GM23338 (cell line): ENCODE results near the gene APOBEC3B. TPM values are rescaled to one million over a fixed set of nuclear protein-coding genes. Genes with fewer than 3 reads are reported as not detected.

Experiments used
- ATAC-seq: fragments of 200-7000 bp; cut with Tn5 transposase; 3 replicates; pipeline ENCODE4 v1.9.1; 2020
- DNase-seq: peaks from one replicate; pipeline ENCODE4 v3.0.0-alpha.2; 2015; ENCODE audit warnings: low spot score
- H2AFZ ChIP-seq: fragments of 200-600 bp; sonication (generic); 2 replicates; pipeline ENCODE4 v1.8.0; 2016; ENCODE audit warnings: antibody characterized with exemption, mild to moderate bottlenecking, moderate library complexity
- H3F3A ChIP-seq: fragments of 200-600 bp; sonication (generic); replicated peaks from 2 replicates; pipeline ENCODE4 v1.8.0; 2017; ENCODE audit warnings: antibody characterized with exemption, mixed run types, low read depth
- H3K27ac ChIP-seq: fragments of 200-600 bp; sonication (generic); 2 replicates; pipeline ENCODE4 v1.6.1; 2016; ENCODE audit warnings: low read depth
- H3K27me3 ChIP-seq: fragments of 200-600 bp; sonication (generic); 2 replicates; pipeline ENCODE4 v1.8.0; 2016; ENCODE audit warnings: mild to moderate bottlenecking, mixed run types, moderate library complexity; ENCODE audit not compliant: insufficient read depth
- H3K36me3 ChIP-seq: fragments of 200-600 bp; sonication (generic); 2 replicates; pipeline ENCODE4 v1.8.0; 2016; ENCODE audit warnings: mild to moderate bottlenecking; ENCODE audit not compliant: insufficient read depth
- H3K4me1 ChIP-seq: fragments of 200-600 bp; sonication (generic); 2 replicates; pipeline ENCODE4 v1.8.0; 2016; ENCODE audit warnings: mild to moderate bottlenecking, moderate library complexity; ENCODE audit not compliant: insufficient read depth
- H3K4me2 ChIP-seq: fragments of 200-600 bp; sonication (generic); 2 replicates; pipeline ENCODE4 v1.7.1; 2017; ENCODE audit warnings: mixed run types
- H3K4me3 ChIP-seq: fragments of 200-600 bp; sonication (generic); 2 replicates; pipeline ENCODE4 v1.6.1; 2016; ENCODE audit warnings: mixed run types
- H3K79me2 ChIP-seq: fragments of 200-600 bp; sonication (generic); replicated peaks from 2 replicates; pipeline ENCODE4 v1.8.0; 2017; ENCODE audit warnings: mild to moderate bottlenecking; ENCODE audit not compliant: insufficient read depth
- H3K9me2 ChIP-seq: fragments of 200-600 bp; sonication (generic); 2 replicates; pipeline ENCODE4 v1.8.0; 2017; ENCODE audit not compliant: insufficient read depth
- H4K20me1 ChIP-seq: fragments of 200-600 bp; sonication (generic); replicated peaks from 2 replicates; pipeline ENCODE4 v1.8.0; 2017; ENCODE audit warnings: mild to moderate bottlenecking; ENCODE audit not compliant: insufficient read depth
- H3K27ac Mint-ChIP-seq: 2 replicates; pipeline ENCODE4 v1.8.0; 2020; ENCODE audit warnings: inconsistent platforms, mild to moderate bottlenecking, moderate library complexity, mixed read lengths
- H3K27me3 Mint-ChIP-seq: 3 replicates; pipeline ENCODE4 v1.8.0; 2022; ENCODE audit warnings: low read depth, mild to moderate bottlenecking, moderate library complexity, mixed read lengths, inconsistent platforms; ENCODE audit not compliant: insufficient read depth, poor library complexity
- H3K36me3 Mint-ChIP-seq: 3 replicates; pipeline ENCODE4 v1.8.0; 2021; ENCODE audit warnings: low read depth, mild to moderate bottlenecking, inconsistent platforms, moderate library complexity, mixed read lengths
- H3K4me1 Mint-ChIP-seq: 3 replicates; pipeline ENCODE4 v1.8.0; 2020; ENCODE audit warnings: mild to moderate bottlenecking, inconsistent platforms, mixed read lengths
- H3K4me3 Mint-ChIP-seq: 3 replicates; pipeline ENCODE4 v1.8.0; 2021; ENCODE audit warnings: moderate library complexity, mild to moderate bottlenecking, inconsistent platforms, mixed read lengths
- H3K9me3 Mint-ChIP-seq: 3 replicates; pipeline ENCODE4 v1.8.0; 2020; ENCODE audit warnings: moderate library complexity, mild to moderate bottlenecking, inconsistent platforms, mixed read lengths
- CREB1 ChIP-seq: fragments of 250-450 bp; sonication (Bioruptor Pico); IDR thresholded peaks from 2 replicates; pipeline ENCODE4 v1.5.0; 2020; ENCODE audit warnings: low read depth, mild to moderate bottlenecking, moderate library complexity
- CTCF ChIP-seq, 2 experiments: fragments of 200-600 bp in 1 of 2; sonication (generic) in 1 of 2; conservative IDR thresholded peaks; 2 replicates each; pipeline versions ENCODE4 v1.5.1 to v1.6.1; 2016 to 2017; ENCODE audit warnings: antibody characterized with exemption in 2 of 2, low read depth in 2 of 2, mild to moderate bottlenecking in 2 of 2, moderate library complexity in 1 of 2
- EZH2 ChIP-seq: fragments of 200-600 bp; sonication (generic); IDR thresholded peaks from one replicate; pipeline ENCODE4 v1.8.0; 2017; ENCODE audit warnings: antibody characterized with exemption, mild to moderate bottlenecking, low read depth; ENCODE audit not compliant: unreplicated experiment
- EZH2phosphoT487 ChIP-seq: fragments of 200-600 bp; sonication (generic); IDR thresholded peaks from one replicate; pipeline ENCODE4 v1.8.1; 2018; ENCODE audit warnings: antibody characterized with exemption; ENCODE audit not compliant: unreplicated experiment
- JUNB ChIP-seq: IDR thresholded peaks from one replicate; pipeline ENCODE4 v1.6.1; 2016; ENCODE audit warnings: antibody characterized with exemption; ENCODE audit not compliant: unreplicated experiment
- NANOG ChIP-seq: IDR thresholded peaks from 2 replicates; pipeline ENCODE4 v1.6.1; 2016; ENCODE audit warnings: antibody characterized with exemption, borderline replicate concordance
- POLR2AphosphoS5 ChIP-seq: IDR thresholded peaks from 2 replicates; pipeline ENCODE4 v1.6.1; 2016; ENCODE audit warnings: antibody characterized with exemption, low read depth
- STAT1 ChIP-seq: IDR thresholded peaks from one replicate; pipeline ENCODE4 v1.6.1; 2016; ENCODE audit warnings: antibody characterized with exemption; ENCODE audit not compliant: unreplicated experiment
- ZNF114 ChIP-seq: fragments of 250-450 bp; sonication (Bioruptor Pico); IDR thresholded peaks from 2 replicates; pipeline ENCODE4 v1.5.0; 2020; ENCODE audit warnings: mild to moderate bottlenecking, moderate library complexity
- ZNF331 ChIP-seq: fragments of 250-450 bp; sonication (Bioruptor Pico); IDR thresholded peaks from 2 replicates; pipeline ENCODE4 v1.5.0; 2020; ENCODE audit warnings: low read depth, mild to moderate bottlenecking, moderate library complexity
- ZNF462 ChIP-seq: fragments of 250-450 bp; sonication (Bioruptor Pico); IDR thresholded peaks from 2 replicates; pipeline ENCODE4 v1.5.0; 2020; ENCODE audit warnings: mild to moderate bottlenecking, moderate library complexity
- polyA plus RNA-seq: library from polyadenylated mRNA; unstranded; fragments of >200 nt; fragmentation: Nextera tagmentation; extraction: Ambion mirVana; gene quantifications from 2 replicates; pipeline ENCODE4 v1.2.1, GENCODE V29; 2016
- total RNA-seq: library from RNA; depleted of rRNA; stranded (reverse); fragments of >200 nt; shearing (Covaris generic); gene quantifications from 2 replicates; pipeline ENCODE4 v1.2.3, GENCODE V29; 2014
- TF ChIP-seq, protein P1 (sequence below): IDR thresholded peaks from 2 replicates; pipeline ENCODE4 v1.6.1; 2016; ENCODE audit warnings: antibody characterized with exemption
- TF ChIP-seq, protein P2 (sequence below): IDR thresholded peaks from one replicate; pipeline ENCODE4 v1.6.1; 2018; ENCODE audit warnings: antibody characterized with exemption; ENCODE audit not compliant: unreplicated experiment

APOBEC3B gene
- total and polyA plus RNA-seq, 2 experiments from 2014 or later = 7.0 to 9.2 TPM

DNA sequence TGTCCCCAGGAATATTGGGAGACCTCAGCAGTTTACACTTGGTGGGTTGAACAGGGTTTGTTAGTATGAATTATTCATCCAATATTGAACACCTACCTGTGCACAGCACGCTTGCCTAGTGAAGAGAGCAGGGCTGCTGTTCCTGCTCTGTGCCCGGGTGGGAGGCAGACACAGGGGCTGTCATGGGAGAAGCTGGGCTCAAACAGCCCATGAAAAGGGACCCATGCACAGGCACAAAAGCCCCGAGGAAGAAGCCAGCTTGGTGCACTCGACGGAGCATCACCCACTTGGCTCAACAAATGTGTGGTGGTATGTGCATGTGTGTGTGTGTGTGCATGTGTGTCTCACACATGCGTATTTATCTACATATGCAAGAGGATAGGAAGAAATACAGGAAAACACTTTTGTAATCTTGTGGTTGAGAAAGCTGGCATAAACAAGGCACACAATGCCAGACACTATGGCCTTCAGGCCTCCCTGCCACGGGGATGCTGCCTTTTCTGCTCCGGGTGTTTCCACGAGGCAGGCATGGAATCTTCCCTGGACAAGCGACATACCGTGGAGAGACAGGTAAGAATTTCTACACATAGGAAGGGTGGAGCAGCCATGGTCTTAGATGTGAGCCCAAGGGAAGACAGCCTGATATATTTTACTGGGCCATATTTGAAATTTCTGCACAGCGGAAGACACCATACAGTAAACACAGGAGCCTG lies 29.7 kb upstream of the APOBEC3B start:
- H2AFZ ChIP-seq = no peak overlapping the region

More for the DNA sequence above, 29.7 kb upstream of the APOBEC3B start:
- no peaks in the 10 kb centered on the region for H3K27me3 ChIP-seq
- Mint-ChIP-seq H3K9me3 (no peaks in the 10 kb centered on the region), H3K36me3 (no peaks in the 10 kb centered on the region), H3K4me3 (no peak overlapping the region), H3K27ac (no peak overlapping the region), H3K4me1 (no peaks in the 10 kb centered on the region; the same call in 2 of the 3 replicates), H3K27me3 (peaks cover 6% of the 10 kb centered on the region)
- no peak overlapping the region for H3K4me3 ChIP-seq
- H3K36me3 ChIP-seq = no peaks in the 10 kb centered on the region
- TF ChIP-seq CTCF (conservative IDR thresholded peaks at IDR 0.05; ENCODE audit: low read depth in 2 of 2) (no peak), ZNF331 (no peak), EZH2phosphoT487 (no peak), EZH2 (no peak), ZNF114 (no peak), CREB1 (CRISPR knock-in tag) (no peak), POLR2AphosphoS5 (no peak), ZNF462 (CRISPR knock-in tag) (no peak), NANOG (no peak), JUNB (no peak), STAT1 (no peak)
- TF ChIP-seq, protein P1, sequence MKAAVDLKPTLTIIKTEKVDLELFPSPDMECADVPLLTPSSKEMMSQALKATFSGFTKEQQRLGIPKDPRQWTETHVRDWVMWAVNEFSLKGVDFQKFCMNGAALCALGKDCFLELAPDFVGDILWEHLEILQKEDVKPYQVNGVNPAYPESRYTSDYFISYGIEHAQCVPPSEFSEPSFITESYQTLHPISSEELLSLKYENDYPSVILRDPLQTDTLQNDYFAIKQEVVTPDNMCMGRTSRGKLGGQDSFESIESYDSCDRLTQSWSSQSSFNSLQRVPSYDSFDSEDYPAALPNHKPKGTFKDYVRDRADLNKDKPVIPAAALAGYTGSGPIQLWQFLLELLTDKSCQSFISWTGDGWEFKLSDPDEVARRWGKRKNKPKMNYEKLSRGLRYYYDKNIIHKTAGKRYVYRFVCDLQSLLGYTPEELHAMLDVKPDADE = no peak
- TF ChIP-seq, protein P2, sequence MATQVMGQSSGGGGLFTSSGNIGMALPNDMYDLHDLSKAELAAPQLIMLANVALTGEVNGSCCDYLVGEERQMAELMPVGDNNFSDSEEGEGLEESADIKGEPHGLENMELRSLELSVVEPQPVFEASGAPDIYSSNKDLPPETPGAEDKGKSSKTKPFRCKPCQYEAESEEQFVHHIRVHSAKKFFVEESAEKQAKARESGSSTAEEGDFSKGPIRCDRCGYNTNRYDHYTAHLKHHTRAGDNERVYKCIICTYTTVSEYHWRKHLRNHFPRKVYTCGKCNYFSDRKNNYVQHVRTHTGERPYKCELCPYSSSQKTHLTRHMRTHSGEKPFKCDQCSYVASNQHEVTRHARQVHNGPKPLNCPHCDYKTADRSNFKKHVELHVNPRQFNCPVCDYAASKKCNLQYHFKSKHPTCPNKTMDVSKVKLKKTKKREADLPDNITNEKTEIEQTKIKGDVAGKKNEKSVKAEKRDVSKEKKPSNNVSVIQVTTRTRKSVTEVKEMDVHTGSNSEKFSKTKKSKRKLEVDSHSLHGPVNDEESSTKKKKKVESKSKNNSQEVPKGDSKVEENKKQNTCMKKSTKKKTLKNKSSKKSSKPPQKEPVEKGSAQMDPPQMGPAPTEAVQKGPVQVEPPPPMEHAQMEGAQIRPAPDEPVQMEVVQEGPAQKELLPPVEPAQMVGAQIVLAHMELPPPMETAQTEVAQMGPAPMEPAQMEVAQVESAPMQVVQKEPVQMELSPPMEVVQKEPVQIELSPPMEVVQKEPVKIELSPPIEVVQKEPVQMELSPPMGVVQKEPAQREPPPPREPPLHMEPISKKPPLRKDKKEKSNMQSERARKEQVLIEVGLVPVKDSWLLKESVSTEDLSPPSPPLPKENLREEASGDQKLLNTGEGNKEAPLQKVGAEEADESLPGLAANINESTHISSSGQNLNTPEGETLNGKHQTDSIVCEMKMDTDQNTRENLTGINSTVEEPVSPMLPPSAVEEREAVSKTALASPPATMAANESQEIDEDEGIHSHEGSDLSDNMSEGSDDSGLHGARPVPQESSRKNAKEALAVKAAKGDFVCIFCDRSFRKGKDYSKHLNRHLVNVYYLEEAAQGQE = no peak
- no peaks in the 10 kb centered on the region for H4K20me1 ChIP-seq
- H3K9me2 ChIP-seq = no peaks in the 10 kb centered on the region
- H3K27ac ChIP-seq = no peak overlapping the region
- DNase-seq (no peak), ATAC-seq (no peak)
- H3F3A ChIP-seq = no peaks in the 10 kb centered on the region
- H3K4me2 ChIP-seq = no peak overlapping the region
- H3K4me1 ChIP-seq = no peaks in the 10 kb centered on the region
- no peaks in the 10 kb centered on the region for H3K79me2 ChIP-seq
